Thymus (tissue), 11 donors: ENCODE data around the gene MARCHF3. TPM values are rescaled to one million over a fixed set of nuclear protein-coding genes. Genes with fewer than 3 reads are reported as not detected.
"Not testable (repeated sequence)": the region's sequence is repeated elsewhere in the genome, so short reads cannot be mapped to it uniquely, and the experiment has no call there.

Experiments
- DNase-seq, 9 donors: peaks; one replicate each; pipeline ENCODE4 v3.0.0-alpha.2; 2013; ENCODE audit warnings: low spot score in 9 of 9, low read depth in 6 of 9, missing footprints in 1 of 9
- H3K27ac ChIP-seq, 2 donors: one replicate each; pipeline ENCODE4 v1.5.1; 2013; ENCODE audit warnings: control low read depth in 1 of 2, low read depth in 1 of 2, low read length in 1 of 2, mild to moderate bottlenecking in 1 of 2, moderate library complexity in 1 of 2
- H3K27me3 ChIP-seq, 2 donors: one replicate each; pipeline ENCODE4 v1.5.1; 2013; ENCODE audit warnings: low read length in 1 of 2; ENCODE audit not compliant: control insufficient read depth in 2 of 2, insufficient read depth in 1 of 2
- H3K36me3 ChIP-seq, 2 donors: one replicate each; pipeline ENCODE4 v1.5.1; 2013; ENCODE audit warnings: low read length in 1 of 2, mild to moderate bottlenecking in 1 of 2, moderate library complexity in 1 of 2; ENCODE audit not compliant: control insufficient read depth in 2 of 2, insufficient read depth in 2 of 2
- H3K4me1 ChIP-seq, 2 donors: one replicate each; pipeline ENCODE4 v1.5.1; 2013; ENCODE audit warnings: low read length in 2 of 2; ENCODE audit not compliant: control insufficient read depth in 2 of 2, insufficient read depth in 2 of 2
- H3K4me3 ChIP-seq, 2 donors: one replicate each; pipeline ENCODE4 v1.5.1; 2013; ENCODE audit warnings: low read length in 2 of 2, control low read depth in 1 of 2, mild to moderate bottlenecking in 1 of 2
- H3K9me3 ChIP-seq, 2 donors: one replicate each; pipeline ENCODE4 v1.5.1; 2013; ENCODE audit warnings: low read length in 1 of 2, mild to moderate bottlenecking in 1 of 2; ENCODE audit not compliant: control insufficient read depth in 2 of 2, insufficient read depth in 1 of 2
- WGBS: extraction: QIAGEN DNeasy Blood & Tissue Kit; methylation state at CpG from one replicate; pipeline ENCODE4 v1.1.7; 2013; 5-methylcytosine and 5-hydroxymethylcytosine counted together
- polyA plus RNA-seq: library from polyadenylated mRNA; stranded (reverse); fragments of 200-250 nt; gene quantifications from one replicate; pipeline ENCODE4 v1.2.3, GENCODE V29; 2013
- total RNA-seq: library from RNA; stranded (reverse); fragments of 120-200 nt; gene quantifications from one replicate; pipeline ENCODE4 v1.2.4, GENCODE V29; 2013
- donor health status: healthy.

MARCHF3 gene
- total and polyA plus RNA-seq, 2 donors = 5.0 to 5.1 TPM

DNA sequence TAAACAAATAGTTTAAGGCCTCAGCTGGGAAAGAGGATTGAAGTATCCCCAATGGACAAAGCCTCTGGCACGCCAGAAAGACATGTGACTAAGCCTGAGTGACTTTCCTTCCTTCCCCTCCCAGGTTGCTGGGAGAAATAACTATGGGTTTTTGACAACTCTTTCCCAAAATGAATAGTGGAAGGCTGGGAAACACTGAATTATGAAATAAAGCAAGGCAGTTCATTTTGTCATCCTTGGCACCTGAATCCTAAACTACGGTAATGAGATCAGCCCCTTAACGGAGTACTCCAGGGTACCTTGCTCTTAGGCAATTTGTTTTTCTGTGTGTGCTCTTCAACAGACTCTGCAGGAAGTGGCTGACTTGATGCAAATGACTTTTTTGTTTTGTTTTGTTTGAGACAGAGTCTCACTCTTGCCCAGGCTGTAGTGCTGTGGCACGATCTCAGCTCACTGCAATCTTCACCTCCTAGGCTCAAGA, 178.2 kb downstream of the MARCHF3 start:
- peak in 5 of 9 donors; percentile 38 to 82 (median 53) for DNase-seq
- H3K4me3 ChIP-seq = no peak overlapping the region
- WGBS = 75% methylated on average over 4 of the region's 4 CpGs

DNA sequence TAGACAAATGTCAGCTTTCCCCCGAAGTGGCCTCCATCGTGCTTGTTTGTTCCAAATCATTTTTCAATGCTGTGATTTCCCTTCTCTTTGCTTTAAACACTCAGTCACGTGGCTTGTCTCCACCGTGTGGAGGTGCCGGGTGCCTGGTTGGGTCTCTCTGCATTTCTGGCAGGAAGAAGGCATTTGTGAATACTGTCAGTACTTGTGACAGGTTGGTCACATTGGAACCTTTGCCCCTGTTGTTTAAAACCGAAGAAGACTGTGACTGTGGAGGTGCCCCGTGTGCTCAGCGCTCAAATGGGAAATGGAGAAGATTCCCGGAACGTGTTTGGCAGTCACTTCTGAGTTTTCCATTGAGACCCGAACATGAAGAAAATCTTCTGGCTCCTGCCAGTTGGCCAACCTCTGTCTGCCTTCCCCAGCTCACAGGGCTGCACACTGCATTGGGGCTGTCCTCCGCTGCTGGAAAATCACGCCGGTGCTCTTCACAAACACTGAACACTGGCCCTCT, 178.8 kb downstream of the MARCHF3 start:
- Histone ChIP-seq H3K9me3 (peaks cover 0 to 7% of the 10 kb centered on the region in 2 donors), H3K36me3 (peaks cover 0 to 14% of the 10 kb centered on the region in 2 donors), H3K27ac (peak overlapping the region; percentile 92), H3K4me1 (peaks cover 6 to 52% of the 10 kb centered on the region in 2 donors), H3K4me3 (no peak overlapping the region), H3K27me3 (no peaks in the 10 kb centered on the region)
- DNase-seq = peak in 1 of 9 donors; percentile 68
- 94% methylated on average over 14 of the region's 14 CpGs for WGBS

More for the DNA sequence above, 178.2 kb downstream of the MARCHF3 start:
- Histone ChIP-seq H3K36me3 (peaks cover 0 to 14% of the 10 kb centered on the region in 2 donors), H3K9me3 (peaks cover 0 to 7% of the 10 kb centered on the region in 2 donors), H3K4me1 (peaks cover 6 to 46% of the 10 kb centered on the region in 2 donors), H3K27me3 (no peaks in the 10 kb centered on the region), H3K27ac (peak overlapping the region; percentile 92)

DNA sequence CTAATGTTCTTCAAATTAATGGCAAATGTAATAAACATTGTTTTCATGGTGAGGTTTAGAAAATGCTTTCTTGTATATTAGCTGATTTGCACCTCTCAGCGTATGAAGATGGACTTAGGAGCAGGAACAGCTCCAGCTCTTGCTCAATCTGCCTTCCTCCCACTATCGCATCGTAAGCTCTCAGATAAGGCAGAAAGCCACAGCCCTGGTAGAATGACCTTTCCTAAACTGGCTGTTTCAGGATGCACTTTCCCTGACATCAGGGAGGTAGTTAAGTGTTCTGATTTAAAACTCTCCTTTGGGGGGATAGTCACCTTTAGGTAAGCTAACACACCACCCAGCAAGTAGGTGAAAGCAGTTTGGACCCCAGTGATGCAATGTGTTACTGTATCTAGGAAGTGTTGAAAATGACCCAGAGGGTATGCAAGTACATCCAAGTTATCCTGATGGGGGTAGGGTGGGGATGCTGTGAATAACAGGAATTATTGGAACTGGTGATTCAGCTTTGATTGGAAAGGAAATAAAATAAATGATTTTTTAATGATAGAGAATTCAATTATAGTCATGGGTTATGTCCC, 181.2 kb downstream of the MARCHF3 start:
- Histone ChIP-seq H3K36me3 (peaks cover 0 to 12% of the 10 kb centered on the region in 2 donors), H3K27me3 (no peaks in the 10 kb centered on the region), H3K27ac (no peak overlapping the region), H3K9me3 (peaks cover 0 to 5% of the 10 kb centered on the region in 2 donors), H3K4me1 (peaks cover 9 to 55% of the 10 kb centered on the region in 2 donors), H3K4me3 (no peak overlapping the region)
- 97% methylated on average over 3 of the region's 3 CpGs for WGBS
- DNase-seq = no peak

DNA sequence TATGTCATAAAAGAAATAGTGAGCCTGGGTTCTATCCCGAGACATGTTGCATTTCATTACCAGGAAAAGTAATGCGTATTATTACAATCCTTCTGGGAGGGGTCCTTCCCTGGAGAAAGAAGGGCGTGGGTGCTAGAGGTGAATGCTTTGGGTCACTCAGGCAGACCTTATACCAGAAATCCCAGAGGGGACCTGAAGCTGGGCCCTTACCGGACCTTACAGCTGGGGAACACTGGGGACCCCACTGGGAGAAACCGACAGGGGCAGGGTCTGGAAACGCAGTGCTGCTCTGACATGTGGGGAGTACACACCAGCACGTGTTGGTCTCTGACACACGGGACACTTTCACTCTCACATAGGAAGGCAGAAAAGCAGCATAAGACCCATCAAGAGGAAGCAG, 182.1 kb downstream of the MARCHF3 start:
- Histone ChIP-seq H3K27me3 (no peaks in the 10 kb centered on the region), H3K4me3 (no peak overlapping the region), H3K27ac (peak overlapping the region in 1 of 2 donors; percentile 12), H3K4me1 (peaks cover 9 to 49% of the 10 kb centered on the region in 2 donors), H3K9me3 (no peaks in the 10 kb centered on the region), H3K36me3 (peaks cover 0 to 6% of the 10 kb centered on the region in 2 donors)
- no peak for DNase-seq
- WGBS = 91% methylated on average over 8 of the region's 8 CpGs

DNA sequence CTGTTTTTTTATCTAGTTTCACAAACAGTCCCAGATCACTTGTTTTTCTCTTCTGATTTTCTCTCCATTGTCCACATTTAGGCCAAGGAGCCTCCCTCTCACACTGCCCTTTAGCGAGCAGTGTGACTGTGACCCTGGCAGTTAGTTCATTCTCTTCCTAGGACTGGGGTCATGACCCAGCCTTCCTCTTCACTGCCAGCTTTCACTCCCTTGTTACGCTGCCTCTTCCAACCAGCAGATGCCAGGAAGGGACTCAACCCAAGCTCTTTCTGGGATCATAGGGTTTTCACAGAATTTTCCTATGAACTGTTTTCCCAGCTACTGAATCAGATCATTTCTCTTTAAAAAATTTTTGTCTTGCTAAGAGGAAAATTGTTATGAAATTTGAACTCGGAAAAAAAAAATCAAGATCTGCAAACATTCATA, 182.5 kb downstream of the MARCHF3 start:
- no peak for DNase-seq
- peaks cover 0 to 6% of the 10 kb centered on the region in 2 donors for H3K36me3 ChIP-seq
- no peaks in the 10 kb centered on the region for H3K27me3 ChIP-seq
- peaks cover 9 to 45% of the 10 kb centered on the region in 2 donors for H3K4me1 ChIP-seq
- peak overlapping the region; percentile 31 to 63 for H3K27ac ChIP-seq
- H3K9me3 ChIP-seq = no peaks in the 10 kb centered on the region
- no peak overlapping the region for H3K4me3 ChIP-seq
- 92% methylated on average over 3 of the region's 3 CpGs for WGBS

DNA sequence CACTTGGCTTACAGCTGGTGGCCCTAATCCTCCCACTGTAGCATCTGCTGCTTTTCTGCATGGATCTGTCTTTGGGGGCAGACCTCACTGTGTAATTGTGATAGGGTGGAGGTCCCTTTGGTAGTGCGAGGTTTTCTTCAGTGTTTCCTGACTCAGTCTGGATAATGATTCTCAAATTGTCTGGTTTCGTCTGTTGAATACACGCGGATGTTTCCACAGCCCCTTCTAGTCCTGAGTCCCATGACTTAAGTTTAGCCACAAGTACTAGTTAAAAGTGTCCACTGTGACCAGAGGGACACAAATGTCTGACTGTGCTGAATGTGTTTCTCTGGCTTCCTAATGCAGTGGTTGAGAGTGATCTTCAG, 182.9 kb downstream of the MARCHF3 start:
- H3K27ac ChIP-seq = peak overlapping the region in 1 of 2 donors; percentile 63
- no peaks in the 10 kb centered on the region for H3K9me3 ChIP-seq
- H3K36me3 ChIP-seq = peaks cover 0 to 6% of the 10 kb centered on the region in 2 donors
- H3K4me1 ChIP-seq = peaks cover 9 to 41% of the 10 kb centered on the region in 2 donors
- WGBS = 97% methylated on average over 4 of the region's 4 CpGs
- H3K27me3 ChIP-seq = no peaks in the 10 kb centered on the region
- DNase-seq = peak in 1 of 9 donors; percentile 50
- H3K4me3 ChIP-seq = no peak overlapping the region

DNA sequence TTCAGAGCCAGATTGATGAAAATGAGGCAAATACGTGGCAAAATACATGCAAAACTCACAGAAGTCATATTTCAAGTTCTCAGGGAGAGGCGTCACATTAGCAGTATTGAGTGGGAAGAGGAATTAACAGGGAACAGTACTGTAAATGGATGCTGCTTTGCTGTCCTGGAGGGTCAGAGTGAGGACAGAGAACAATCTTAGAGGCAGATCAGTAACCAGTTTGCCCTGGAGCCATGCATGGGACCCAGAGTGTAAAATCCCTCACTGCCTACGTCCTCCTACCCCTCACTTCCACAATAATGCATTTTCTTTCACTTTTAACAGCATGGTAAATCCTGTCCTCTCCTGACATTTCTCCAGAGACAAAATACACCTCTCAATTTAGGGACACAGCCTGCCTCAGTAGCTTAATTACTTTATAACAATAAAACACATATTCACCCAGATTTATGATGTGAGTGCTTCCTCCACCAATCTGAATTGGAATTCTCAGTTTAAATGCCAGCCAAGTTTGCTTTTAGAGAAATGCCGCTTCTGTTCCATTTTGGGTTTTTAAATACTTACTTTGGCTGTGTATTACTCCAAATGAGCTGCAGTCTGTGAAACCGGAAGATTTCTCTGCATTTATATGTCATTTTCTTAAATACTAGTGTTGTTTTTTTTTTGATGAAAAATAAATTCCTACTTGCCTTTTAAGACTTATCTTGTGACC, 183.5 kb downstream of the MARCHF3 start:
- Histone ChIP-seq H3K4me3 (no peak overlapping the region), H3K9me3 (no peaks in the 10 kb centered on the region), H3K27ac (peak overlapping the region; percentile 40 to 95), H3K36me3 (peaks cover 0 to 3% of the 10 kb centered on the region in 2 donors), H3K4me1 (peaks cover 9 to 36% of the 10 kb centered on the region in 2 donors), H3K27me3 (no peaks in the 10 kb centered on the region)
- DNase-seq = peak in 1 of 9 donors; percentile 10
- WGBS = 97% methylated on average over 5 of the region's 5 CpGs

DNA sequence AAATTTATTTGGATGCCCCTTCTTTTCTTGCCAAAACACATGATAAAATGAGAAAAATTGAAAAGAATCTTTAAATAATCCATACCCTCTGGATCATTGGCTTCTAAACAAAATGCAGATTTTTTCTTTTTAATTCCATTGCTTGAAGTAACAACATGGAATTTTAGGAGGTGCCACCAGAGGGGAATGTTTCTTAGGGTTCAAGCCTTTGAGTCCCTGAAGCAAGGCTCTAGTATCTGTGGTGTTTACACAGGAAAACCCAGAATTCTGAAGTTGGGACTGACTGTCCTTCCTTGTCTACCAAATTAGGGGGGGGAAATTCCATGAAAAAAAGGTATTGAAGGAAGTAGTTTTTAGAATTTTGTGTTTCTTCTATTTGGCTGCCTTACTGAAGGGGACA, 184.0 kb downstream of the MARCHF3 start:
- Histone ChIP-seq H3K27ac (peak overlapping the region; percentile 40 to 95), H3K9me3 (no peaks in the 10 kb centered on the region), H3K27me3 (no peaks in the 10 kb centered on the region), H3K4me3 (no peak overlapping the region), H3K4me1 (peaks cover 5 to 30% of the 10 kb centered on the region in 2 donors), H3K36me3 (peaks cover 0 to 3% of the 10 kb centered on the region in 2 donors)
- peak in 1 of 9 donors; percentile 31 for DNase-seq

DNA sequence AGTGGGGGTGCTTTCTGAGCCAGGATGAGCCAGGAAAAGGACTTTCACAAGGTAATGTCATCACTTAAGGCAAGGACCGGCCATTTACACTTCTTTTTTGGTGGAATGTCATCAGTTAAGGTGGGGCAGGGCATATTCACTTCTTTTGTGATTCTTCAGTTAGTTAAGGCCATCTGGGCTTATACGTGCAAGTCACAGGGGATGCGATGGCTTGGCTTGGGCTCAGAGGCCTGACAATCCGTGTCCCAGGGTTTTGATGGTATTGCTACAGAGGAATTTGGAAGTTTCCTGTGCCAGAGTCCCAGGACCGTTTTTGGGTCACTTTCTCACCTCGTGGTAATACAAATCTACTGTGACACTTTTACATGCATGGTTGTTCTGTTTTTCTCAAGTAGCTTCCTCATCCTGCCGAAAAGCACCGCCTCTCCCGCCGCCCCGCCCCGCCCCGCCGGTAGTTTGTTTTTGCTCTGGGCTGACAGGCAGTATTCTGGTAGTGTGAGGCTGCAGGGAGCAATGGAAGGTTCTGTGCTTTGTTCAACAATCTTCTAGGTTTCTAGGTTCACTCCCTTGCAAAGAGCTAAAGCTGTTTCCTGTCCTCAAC, 184.8 kb downstream of the MARCHF3 start:
- Histone ChIP-seq H3K4me1 (peaks cover 5 to 25% of the 10 kb centered on the region in 2 donors), H3K27ac (peak overlapping the region; percentile 77 to 95)
- WGBS = 23% methylated on average over 14 of the region's 14 CpGs
- DNase-seq = peak in 7 of 9 donors; percentile 44 to 87 (median 65)
- not testable (repeated sequence) for H3K36me3 ChIP-seq, H3K27me3 ChIP-seq, H3K9me3 ChIP-seq, H3K4me3 ChIP-seq
